Stimulated activated CD4-positive, alpha-beta T cell treated with anti-CD3 and anti-CD28 coated beads, Interleukin-12 subunit alpha, Interleukin-12 subunit beta, amount 100 ng/mL, for 48 hours (primary cell): ENCODE data around the gene CACNA1G.

ENCODE experiments used
- DNase-seq, 3 donors: peaks; one replicate each; pipeline ENCODE4 v3.0.0-alpha.2; 2020; ENCODE audit warnings: low read depth in 2 of 3, low spot score in 1 of 3

Gene CACNA1G

DNA sequence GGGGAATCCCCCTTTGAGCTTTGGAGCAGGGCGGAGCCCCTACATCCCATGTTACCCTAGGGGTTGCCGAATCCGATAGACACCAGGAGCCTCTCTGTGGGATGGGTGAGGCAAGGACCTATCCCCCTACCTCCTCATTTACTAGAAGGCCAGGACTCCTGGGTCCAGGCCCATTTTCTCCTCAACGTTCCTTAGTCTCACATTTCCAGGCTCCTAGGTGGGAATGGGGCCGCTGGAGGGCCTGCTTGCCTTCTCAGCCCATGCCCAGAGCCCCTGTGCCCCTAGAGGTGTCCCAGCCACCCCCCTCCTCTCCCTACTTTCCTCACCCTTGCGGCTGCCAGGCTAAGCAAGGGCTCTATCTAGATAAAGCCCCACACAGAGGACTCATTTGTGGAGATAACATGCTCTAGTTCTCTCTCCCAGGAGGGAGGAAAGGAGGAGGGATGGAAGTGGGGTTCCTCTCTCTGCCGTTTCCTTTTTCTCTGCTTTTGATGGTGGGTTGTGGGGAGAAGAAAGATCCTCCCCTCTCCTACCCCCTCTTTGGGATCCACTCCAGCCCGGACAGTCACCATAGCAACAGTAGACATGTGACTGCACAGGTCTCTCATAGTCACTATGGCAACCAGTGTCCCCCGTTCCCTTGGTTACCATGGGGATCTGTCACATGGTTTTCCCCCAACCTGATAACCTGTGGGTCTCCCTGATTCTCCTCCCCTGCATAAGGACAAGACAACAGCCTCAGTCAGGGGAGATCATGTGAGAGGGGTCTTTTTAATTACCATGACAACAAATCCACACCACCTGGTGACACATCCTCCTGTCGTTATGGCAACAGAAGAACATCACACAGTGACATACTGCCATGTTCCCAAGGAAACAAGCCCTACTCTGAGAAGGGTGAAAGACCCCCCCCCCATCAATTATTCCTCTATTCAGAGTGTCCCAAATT, 5.2 kb downstream of the CACNA1G start:
- no peak for DNase-seq

DNA sequence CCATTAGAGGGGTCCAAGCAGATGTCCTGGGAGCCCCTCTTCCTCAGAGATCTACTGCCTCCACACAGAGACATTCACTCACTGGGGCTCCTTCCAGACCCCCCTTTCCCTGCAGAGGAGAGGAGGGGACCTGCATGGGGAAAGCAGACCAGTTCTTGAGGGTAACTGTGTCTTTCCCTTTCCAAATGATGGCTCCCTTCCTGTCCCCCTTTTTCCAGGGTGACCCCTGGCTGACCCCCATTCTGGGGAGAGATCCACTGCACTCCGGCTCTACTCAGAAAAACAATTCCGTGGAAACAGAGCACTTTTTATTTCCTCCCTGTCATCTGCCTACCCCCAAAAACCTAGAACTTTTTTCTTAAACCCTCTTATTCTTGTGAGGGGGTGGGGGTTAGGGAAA, 6.4 kb downstream of the CACNA1G start:
- DNase-seq = no peak

DNA sequence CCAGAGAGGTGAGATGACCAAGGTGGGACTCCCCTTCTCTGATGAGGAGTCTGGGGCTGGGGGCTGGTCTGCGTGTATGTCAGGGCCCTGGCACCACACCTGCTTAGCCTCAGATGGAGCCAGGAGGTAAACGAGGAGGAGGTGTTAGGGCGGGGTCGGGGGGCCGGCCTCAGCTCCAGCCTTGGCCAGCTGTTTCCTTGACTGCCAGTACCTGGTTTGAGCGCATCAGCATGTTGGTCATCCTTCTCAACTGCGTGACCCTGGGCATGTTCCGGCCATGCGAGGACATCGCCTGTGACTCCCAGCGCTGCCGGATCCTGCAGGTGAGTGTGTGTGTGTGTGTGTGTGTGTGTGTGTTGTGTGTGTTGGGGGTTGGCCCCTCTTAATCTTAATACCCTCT, 8.1 kb downstream of the CACNA1G start:
- DNase-seq = no peak

DNA sequence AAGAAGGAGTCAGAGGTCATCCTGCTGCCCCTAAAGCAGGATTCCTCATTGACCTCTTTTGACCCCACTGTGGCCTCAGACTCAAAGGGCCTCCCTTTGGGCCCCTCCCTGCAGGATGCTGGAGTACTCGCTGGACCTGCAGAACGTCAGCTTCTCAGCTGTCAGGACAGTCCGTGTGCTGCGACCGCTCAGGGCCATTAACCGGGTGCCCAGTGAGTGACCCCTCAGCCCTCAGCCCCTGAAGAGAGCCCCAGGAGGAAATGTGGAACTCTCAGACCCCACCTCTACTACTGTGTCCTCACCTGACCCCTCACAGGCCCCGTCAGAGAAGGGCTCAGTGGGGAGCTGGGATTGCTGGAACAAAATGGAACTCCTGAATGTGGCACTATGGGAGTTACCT, 9.1 kb downstream of the CACNA1G start:
- no peak for DNase-seq

DNA sequence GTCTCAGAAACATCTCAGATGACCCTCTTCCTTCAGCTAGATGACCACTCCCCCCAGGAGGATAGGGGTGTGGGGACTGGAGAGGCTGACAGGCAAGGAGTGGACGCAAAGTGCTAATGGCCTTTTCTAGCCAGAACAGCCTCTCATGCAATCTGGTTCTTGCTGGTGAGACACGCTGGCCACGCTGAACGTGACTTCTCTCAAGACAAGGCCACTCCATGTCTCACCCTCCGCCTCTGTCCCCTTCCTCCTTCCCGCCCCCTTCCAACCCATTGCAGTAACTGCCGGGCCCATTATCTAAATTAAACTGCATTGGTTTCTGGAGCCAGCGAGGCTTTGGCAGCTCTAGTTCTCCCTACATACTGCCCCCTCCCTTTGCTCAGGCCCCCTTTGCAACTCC, 9.5 kb downstream of the CACNA1G start:
- no peak for DNase-seq

DNA sequence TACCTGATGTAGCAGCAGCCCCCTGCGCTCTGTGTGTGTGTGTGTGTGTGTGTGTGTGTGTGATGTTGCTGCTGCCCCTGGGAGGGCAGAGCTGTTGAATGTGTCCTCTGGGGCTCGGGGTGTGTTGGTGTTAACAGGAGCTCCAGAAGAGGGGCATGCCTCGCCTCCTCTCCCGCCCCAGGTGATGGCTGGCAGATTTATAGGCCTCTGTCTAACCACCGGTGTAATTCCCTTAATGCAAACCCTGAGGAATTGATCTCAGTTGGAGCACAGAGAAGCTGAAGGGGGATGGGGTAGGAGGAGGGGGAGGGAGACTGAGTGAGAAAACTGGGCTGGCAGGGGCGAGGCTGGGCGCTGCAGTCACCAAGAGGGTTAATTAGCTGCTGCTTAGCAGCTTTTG, 10.0 kb downstream of the CACNA1G start:
- no peak for DNase-seq

DNA sequence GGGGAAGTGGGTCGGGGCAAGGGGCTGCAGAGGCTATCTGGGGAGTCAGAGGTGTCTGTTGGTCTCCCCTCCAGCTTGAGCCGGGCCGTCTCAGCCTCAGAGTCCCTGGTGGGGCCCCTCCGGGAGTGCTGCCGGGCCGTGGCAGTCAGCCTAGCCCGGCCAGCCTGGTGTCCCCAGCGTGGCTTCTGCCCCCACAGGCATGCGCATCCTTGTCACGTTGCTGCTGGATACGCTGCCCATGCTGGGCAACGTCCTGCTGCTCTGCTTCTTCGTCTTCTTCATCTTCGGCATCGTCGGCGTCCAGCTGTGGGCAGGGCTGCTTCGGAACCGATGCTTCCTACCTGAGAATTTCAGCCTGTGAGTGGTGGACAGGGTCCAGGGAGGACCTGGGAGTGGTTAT, 11.2 kb downstream of the CACNA1G start:
- no peak for DNase-seq

DNA sequence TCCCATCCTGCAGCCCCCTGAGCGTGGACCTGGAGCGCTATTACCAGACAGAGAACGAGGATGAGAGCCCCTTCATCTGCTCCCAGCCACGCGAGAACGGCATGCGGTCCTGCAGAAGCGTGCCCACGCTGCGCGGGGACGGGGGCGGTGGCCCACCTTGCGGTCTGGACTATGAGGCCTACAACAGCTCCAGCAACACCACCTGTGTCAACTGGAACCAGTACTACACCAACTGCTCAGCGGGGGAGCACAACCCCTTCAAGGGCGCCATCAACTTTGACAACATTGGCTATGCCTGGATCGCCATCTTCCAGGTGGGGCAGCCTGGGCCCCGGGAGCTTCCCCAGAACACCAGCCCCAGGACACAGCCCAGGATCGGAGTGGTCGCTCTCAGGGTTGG, 12.0 kb downstream of the CACNA1G start:
- no peak for DNase-seq

DNA sequence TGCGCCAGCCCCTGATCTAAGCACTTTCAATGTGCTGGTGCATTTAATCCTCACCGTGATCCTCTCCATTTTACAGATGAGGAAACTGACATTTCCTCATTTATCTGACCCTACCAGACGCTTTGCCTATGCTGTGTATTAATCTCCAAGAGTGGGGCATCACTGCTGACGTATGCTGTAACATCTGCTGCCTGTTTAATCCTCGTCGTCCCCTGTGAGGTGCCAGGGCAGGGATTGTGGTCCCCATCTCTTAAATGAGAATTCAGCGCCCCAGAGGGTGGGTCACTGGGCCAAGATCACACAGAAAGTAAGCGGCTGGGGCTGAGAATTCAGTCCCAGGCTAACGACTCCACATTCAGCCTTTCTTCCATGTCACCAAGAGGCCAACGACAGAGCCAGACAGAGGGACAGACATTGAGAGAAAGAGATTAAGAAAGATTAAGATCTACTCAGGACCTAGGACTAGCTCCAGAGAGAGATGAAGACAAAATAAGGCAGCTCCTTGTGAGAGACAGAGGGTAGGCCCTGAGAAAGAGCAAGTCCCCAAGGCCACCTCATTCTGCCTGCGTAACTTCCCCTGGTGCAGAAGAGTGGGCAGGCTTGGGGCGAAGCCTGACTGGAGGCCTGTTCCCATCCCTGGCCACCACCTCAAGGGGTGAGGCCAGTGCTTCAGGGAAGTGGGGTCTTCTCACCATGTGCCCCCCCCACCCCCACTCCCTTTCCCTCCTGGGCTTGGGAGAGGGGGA, 13.5 kb downstream of the CACNA1G start:
- no peak for DNase-seq

DNA sequence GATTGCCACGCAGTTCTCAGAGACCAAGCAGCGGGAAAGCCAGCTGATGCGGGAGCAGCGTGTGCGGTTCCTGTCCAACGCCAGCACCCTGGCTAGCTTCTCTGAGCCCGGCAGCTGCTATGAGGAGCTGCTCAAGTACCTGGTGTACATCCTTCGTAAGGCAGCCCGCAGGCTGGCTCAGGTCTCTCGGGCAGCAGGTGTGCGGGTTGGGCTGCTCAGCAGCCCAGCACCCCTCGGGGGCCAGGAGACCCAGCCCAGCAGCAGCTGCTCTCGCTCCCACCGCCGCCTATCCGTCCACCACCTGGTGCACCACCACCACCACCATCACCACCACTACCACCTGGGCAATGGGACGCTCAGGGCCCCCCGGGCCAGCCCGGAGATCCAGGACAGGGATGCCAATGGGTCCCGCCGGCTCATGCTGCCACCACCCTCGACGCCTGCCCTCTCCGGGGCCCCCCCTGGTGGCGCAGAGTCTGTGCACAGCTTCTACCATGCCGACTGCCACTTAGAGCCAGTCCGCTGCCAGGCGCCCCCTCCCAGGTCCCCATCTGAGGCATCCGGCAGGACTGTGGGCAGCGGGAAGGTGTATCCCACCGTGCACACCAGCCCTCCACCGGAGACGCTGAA, 15.2 kb downstream of the CACNA1G start:
- DNase-seq = no peak

DNA sequence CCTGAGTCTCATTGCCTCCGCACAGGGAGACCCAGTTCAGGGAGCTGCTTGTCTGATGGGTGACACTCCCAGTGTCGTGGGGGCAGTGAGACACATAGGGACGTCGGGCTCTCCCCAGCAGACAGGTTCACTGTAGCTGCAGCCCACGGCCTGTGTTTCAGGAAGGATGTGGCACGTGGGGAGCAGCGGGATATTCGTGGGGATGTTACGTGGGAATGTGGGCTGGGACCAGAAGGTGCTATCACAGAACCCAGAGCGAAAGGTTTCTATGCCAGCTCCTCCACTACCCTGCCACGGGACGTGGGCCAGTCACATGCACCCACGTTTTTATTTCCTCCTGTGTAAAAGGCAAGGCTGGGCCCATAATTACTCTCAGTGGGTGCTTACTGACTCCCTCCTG, 16.3 kb downstream of the CACNA1G start:
- no peak for DNase-seq

DNA sequence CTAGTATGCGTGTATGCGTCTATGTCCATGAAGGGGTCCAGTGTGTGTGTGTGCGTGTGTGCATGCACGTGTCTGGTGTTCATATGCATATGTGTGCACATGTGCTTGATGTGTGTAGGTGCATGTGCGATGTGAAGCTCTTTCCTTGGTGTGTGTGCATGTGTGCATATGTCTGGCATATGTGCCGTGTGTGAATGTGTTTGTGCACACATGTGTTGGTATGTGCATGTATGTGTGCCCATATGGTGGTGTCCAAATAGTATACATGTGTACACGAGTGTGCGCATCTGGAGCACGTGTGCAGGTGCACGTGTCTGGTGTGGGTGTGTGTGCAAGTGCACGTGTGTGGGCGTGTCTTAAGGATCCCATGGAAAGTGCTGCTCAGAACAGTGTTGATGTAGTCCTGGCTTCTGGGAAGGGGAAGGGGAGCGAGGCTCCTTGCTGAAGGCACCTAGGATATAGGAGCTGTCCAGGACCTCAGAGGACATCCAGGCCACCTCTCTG, 17.0 kb downstream of the CACNA1G start:
- DNase-seq = no peak

DNA sequence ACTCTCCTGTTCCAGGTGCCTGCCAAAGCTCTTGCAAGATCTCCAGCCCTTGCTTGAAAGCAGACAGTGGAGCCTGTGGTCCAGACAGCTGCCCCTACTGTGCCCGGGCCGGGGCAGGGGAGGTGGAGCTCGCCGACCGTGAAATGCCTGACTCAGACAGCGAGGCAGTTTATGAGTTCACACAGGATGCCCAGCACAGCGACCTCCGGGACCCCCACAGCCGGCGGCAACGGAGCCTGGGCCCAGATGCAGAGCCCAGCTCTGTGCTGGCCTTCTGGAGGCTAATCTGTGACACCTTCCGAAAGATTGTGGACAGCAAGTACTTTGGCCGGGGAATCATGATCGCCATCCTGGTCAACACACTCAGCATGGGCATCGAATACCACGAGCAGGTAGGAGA, 17.7 kb downstream of the CACNA1G start:
- DNase-seq = no peak

DNA sequence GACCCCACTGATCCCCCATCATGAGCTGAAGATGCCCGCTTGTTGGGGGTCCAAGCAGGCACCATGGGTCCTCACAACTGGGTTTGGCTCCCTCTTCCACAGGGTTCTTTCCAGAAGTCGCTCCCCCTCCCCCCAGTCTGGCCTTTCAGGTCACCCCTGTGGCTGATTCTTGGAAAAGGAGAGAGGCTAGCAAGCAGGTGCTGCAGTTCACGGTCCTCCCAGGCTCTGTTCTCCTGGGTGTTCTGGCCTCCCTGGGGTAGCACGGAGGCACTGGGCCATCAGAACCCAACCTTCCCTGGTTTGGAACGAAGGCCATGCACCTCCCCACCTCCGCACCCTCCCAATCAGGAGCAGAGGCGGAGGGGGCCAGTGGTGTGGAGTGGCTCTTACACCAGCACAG, 18.9 kb downstream of the CACNA1G start:
- DNase-seq = no peak

DNA sequence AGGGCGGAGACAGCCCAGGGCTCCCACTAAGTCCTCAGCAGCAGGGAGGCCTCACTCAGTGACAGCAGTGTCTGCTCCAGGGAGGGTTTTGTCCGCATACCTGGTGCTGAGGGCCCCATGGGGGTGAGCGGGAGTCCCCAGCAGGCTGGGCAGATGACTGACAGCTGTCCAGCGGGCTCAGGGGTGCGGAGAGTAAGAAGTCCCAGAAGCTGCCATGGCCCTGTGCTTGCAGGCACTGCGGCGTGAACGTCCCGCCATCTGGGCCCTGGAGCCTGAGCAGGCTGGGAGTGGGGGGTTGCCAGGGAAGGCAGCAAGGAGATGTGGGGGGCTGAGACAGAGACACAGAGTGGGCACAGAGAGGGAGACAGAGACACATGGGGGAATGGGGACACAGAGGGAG, 20.1 kb downstream of the CACNA1G start:
- no peak for DNase-seq

DNA sequence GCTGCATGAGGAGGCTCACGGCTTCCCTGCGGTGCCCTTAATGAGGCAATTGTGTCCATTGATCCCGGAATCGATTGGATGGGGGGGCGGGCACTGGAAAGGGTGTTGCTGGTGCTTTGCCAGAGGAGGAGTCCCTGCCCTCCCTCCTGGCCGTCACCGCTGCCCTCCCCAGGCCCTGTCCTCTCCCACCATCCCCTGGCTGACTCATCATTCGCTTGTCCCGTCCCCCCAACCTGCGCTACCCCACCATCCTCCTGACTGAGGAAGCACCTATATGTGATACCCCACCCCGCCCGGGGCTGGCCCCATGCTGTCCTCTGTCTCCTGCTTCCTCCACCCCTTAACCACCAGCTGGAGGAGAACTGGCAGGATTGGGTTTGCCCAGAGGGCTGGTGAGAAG, 20.8 kb downstream of the CACNA1G start:
- no peak for DNase-seq

DNA sequence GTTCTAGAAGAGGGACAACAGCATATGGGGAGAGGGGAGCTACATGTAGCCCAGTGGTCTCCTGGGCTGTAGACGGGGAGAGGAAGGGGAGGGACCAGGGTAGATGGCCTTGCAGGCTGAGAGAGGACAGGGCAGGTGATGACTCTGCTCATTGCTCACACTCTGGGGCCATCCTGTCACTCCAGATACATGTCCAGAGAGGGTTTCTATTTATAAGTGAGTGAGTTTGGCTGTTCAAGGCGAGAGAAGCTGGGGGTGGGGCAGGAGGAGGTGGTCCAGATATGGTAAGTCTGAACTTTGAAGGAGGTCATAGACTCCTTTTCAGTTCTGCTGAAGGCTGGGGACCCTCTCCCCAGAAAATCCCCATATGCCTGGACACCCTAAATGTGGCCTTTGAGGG, 22.2 kb downstream of the CACNA1G start:
- no peak for DNase-seq

DNA sequence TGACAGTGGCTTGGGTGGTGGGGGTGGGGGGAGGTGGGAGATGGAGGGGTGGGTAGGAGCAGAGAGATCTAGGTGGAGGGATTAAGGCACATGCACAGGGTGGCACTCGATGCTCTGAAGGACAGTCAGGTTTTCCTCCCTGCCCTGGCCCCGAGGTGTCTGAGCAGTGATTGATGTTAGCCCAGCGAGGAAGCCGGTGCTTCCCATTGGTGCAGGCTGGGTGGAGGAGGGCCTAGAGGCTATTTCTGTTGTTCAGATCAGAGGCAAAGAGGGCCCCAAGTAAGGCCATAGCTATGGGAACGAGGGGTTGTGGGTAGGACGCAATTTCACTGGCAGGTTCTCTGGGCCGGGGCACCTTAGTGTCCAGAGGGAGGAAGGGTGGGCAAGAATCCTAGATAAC, 23.1 kb downstream of the CACNA1G start:
- no peak for DNase-seq

DNA sequence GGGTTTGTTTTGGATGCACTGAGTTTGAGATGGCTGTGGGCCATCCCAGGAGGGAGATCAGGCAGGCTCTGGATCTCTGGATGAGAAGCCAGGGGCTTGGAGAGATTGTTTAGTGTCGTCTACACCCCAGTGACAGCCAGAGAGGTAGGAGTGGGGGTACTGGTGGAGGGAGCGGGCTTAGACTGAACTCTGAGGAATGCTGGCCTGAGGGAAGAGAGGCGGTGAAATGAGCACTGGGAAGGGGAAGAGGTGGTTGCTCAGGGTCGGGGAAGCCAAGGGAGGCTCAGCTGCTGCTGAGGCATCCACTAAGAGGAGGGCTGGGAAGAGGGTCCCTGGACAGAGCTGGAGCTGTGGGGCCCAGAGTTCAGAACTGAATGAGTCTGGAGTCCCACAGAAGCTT, 23.6 kb downstream of the CACNA1G start:
- DNase-seq = no peak

DNA sequence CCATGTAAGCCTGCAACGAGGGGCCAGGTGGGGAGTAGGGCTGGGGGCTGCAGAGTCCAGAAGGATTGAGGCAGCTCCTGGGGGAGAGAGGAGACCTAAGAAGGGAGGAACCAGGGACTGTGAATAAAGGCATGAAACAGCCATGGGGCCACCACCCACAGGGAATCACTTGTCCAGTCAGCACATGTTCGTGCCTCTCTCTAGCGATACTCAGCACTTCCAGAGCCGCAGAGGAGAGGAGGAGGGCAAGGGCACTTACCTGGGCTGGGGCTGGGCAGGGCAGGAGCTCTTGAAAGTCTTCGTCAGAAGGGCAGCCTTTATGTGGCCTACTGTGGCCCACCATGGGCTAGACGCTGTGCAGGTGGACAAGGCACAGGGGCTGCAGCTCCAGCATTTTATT, 24.2 kb downstream of the CACNA1G start:
- DNase-seq = no peak

DNA sequence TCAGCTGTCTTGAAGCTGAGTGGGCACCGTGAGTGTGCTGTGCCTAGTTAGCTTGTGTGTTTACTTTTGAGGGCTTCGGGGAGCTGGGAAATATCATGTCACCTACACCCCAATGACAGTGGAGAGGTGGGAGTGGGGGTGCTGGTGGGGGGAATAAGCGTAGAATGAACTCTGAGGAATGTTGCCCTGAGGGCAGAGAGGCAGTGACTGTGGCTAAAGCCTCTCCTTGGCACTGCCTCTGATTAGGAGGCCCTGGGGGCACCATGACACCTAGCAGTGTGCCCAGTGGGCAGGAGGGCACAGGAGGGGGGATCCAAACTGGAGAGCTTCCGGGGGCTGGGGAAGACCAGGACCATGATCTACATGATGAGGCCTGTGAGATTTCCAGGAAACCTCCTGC, 24.8 kb downstream of the CACNA1G start:
- DNase-seq = no peak

DNA sequence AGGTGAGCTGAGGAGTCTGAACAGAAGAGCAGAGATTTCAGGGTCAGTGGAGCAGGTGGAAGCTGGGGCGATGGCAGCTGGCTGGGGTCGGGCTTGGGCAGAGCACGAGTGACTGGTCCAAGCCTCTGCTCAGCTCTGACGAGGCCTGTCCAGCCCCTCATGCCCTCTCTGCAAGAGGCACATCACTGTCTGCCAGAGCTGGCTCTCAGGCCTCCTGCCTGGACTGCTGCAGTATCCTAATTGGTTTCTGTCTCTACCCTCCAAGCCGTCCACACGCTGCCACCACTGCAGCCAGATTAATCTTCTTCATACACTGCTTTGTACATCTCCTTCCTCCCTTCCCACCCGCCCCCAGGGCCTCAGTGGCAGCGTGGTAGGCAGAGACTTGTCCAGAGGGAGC, 25.4 kb downstream of the CACNA1G start:
- DNase-seq = no peak
